ENCODE data around the gene TRPV6. TPM values are rescaled to one million over a fixed set of nuclear protein-coding genes. Genes with fewer than 3 reads are reported as not detected.

TRPV6 gene
- total and polyA plus RNA-seq, 4 donors, result 0.32 to 1.5 (median 0.36) TPM; not detected in 1

GRCh38 chr7:142910031-142910433, 24.5 kb upstream of the TRPV6 start:
- 58% methylated on average over 2 of the region's 2 CpGs for WGBS
- H3K4me1 ChIP-seq (ENCODE audit: control insufficient read depth in 4 of 4, insufficient read depth in 4 of 4, low read length in 3 of 4), result no peaks in the 10 kb centered on the region

DNA sequence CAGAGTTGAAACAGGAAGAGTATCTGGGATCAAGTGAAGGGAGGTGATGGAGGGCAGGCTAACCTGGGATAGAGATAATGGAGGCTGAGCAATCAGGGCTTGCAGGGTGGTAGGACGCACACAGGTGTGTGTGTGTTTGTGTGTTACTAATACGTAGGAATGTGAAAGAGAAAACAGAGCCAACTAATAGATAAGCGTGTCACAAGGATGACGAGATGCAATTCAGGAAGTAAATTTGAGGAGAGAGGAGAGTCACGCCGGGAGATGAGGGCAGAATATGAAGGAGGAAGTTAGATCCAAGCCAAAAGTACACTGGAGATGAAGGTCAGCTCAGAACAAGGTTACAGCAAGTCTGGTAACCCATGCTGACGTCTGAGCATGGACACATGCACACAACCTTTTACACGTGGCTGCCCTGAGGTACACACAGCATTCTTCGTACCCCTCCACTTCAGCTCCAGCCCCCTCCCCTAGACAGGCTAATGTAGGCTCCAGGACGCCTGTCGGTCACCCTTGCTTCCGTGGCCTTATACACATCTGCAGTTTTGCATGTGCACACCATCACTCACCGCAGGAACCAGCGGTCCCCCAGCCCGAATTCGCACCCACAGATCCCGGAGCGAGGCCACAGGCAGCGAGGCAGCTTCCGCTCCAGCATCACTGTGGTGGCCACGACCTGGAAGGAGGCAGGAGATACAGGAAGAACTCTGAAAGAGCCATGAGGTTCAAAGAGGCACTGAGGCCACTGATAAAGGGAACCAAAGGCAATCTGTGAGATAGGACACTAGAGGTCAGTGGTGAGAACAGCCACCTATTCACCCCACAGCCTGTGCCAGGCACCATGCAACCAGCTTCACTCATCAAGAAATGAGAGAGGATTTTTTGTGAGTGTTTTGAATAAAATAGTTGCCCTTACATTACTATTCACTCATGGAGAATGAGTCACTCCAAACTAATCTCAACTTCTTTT, 23.7 kb upstream of the TRPV6 start:
- no peak for DNase-seq (ENCODE audit: low spot score)
- Histone ChIP-seq H3K36me3 (ENCODE audit: control insufficient read depth in 4 of 4, insufficient read depth in 3 of 4, low read depth in 1 of 4, low read length in 3 of 4) (no peaks in the 10 kb centered on the region), H3K27ac (ENCODE audit: low read depth in 1 of 2, low read length in 2 of 2) (no peak overlapping the region), H3K27me3 (ENCODE audit: control insufficient read depth in 4 of 4, insufficient read depth in 4 of 4, low read length in 3 of 4) (peaks cover 0 to 3% (median 0%) of the 10 kb centered on the region in 4 donors), H3K4me1 (ENCODE audit: control insufficient read depth in 4 of 4, insufficient read depth in 4 of 4, low read length in 3 of 4) (no peaks in the 10 kb centered on the region), H3K9me3 (ENCODE audit: control insufficient read depth in 4 of 4, low read length in 3 of 4) (no peaks in the 10 kb centered on the region), H3K9ac (ENCODE audit: low read depth in 1 of 2, low read length in 2 of 2) (no peak overlapping the region), H3K4me3 (ENCODE audit: low read depth in 1 of 3, low read length in 3 of 3) (no peak overlapping the region)
- TF ChIP-seq CTCF (IDR thresholded peaks at IDR 0.05; ENCODE audit: low read depth, low read length, missing input control), result peak; percentile 45
- TF ChIP-seq RXRA (IDR thresholded peaks at IDR 0.05), result peak in 1 of 2 donors; percentile 50
- no peak for TF ChIP-seq TAF1 (conservative IDR thresholded peaks at IDR 0.05)
- TF ChIP-seq RAD21 (IDR thresholded peaks at IDR 0.05), result peak; percentile 52 to 77
- TF ChIP-seq FOXA2 (IDR thresholded peaks at IDR 0.05), result no peak
- TF ChIP-seq SP1 (IDR thresholded peaks at IDR 0.05), result no peak
- TF ChIP-seq NR2F2 (IDR thresholded peaks at IDR 0.05), result peak; percentile 29
- WGBS, result 65% methylated on average over 21 of the region's 21 CpGs

More at GRCh38 chr7:142910031-142910433, 24.5 kb upstream of the TRPV6 start:
- no peak overlapping the region for H3K4me3 ChIP-seq (ENCODE audit: low read depth in 1 of 3, low read length in 3 of 3)
- H3K9ac ChIP-seq (ENCODE audit: low read depth in 1 of 2, low read length in 2 of 2), result no peak overlapping the region
- no peak for DNase-seq (ENCODE audit: low spot score)
- no peaks in the 10 kb centered on the region for H3K9me3 ChIP-seq (ENCODE audit: control insufficient read depth in 4 of 4, low read length in 3 of 4)
- H3K27ac ChIP-seq (ENCODE audit: low read depth in 1 of 2, low read length in 2 of 2), result no peak overlapping the region
- H3K27me3 ChIP-seq (ENCODE audit: control insufficient read depth in 4 of 4, insufficient read depth in 4 of 4, low read length in 3 of 4), result peaks cover 0 to 3% (median 0%) of the 10 kb centered on the region in 4 donors
- no peaks in the 10 kb centered on the region for H3K36me3 ChIP-seq (ENCODE audit: control insufficient read depth in 4 of 4, insufficient read depth in 3 of 4, low read depth in 1 of 4, low read length in 3 of 4)
- TF ChIP-seq RXRA (IDR thresholded peaks at IDR 0.05), result no peak
- no peak for TF ChIP-seq CTCF (IDR thresholded peaks at IDR 0.05; ENCODE audit: low read depth, low read length, missing input control)
- TF ChIP-seq RAD21 (IDR thresholded peaks at IDR 0.05), result no peak
- no peak for TF ChIP-seq YY1 (IDR thresholded peaks at IDR 0.05)
- TF ChIP-seq, protein P1, sequence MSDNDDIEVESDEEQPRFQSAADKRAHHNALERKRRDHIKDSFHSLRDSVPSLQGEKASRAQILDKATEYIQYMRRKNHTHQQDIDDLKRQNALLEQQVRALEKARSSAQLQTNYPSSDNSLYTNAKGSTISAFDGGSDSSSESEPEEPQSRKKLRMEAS (IDR thresholded peaks at IDR 0.05), result no peak
- no peak for TF ChIP-seq ATF3 (IDR thresholded peaks at IDR 0.05)
- no peak for TF ChIP-seq FOXA1 (IDR thresholded peaks at IDR 0.05)
- TF ChIP-seq, protein P2, sequence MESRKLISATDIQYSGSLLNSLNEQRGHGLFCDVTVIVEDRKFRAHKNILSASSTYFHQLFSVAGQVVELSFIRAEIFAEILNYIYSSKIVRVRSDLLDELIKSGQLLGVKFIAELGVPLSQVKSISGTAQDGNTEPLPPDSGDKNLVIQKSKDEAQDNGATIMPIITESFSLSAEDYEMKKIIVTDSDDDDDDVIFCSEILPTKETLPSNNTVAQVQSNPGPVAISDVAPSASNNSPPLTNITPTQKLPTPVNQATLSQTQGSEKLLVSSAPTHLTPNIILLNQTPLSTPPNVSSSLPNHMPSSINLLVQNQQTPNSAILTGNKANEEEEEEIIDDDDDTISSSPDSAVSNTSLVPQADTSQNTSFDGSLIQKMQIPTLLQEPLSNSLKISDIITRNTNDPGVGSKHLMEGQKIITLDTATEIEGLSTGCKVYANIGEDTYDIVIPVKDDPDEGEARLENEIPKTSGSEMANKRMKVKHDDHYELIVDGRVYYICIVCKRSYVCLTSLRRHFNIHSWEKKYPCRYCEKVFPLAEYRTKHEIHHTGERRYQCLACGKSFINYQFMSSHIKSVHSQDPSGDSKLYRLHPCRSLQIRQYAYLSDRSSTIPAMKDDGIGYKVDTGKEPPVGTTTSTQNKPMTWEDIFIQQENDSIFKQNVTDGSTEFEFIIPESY (IDR thresholded peaks at IDR 0.05), result no peak
- TF ChIP-seq FOXA2 (IDR thresholded peaks at IDR 0.05), result no peak
- TF ChIP-seq JUND (IDR thresholded peaks at IDR 0.05), result no peak
- no peak for TF ChIP-seq HNF4A (conservative IDR thresholded peaks at IDR 0.05)

All from liver (tissue), 9 donors.